GM23338 (cell line): Measurements from ENCODE around the gene ITSN2.

Source experiments
- EZH2 ChIP-seq: fragments of 200-600 bp; sonication (generic); IDR thresholded peaks from one replicate; pipeline ENCODE4 v1.8.0; 2017; ENCODE audit warnings: antibody characterized with exemption, mild to moderate bottlenecking, low read depth; ENCODE audit not compliant: unreplicated experiment
- TF ChIP-seq, protein P1 (sequence below), 2 experiments: fragments of 200-600 bp in 1 of 2; sonication (generic) in 1 of 2; conservative IDR thresholded peaks; 2 replicates each; pipeline versions ENCODE4 v1.5.1 to v1.6.1; 2016 to 2017; ENCODE audit warnings: antibody characterized with exemption in 2 of 2, low read depth in 2 of 2, mild to moderate bottlenecking in 2 of 2, moderate library complexity in 1 of 2
- TF ChIP-seq, protein P2 (sequence below): IDR thresholded peaks from one replicate; pipeline ENCODE4 v1.6.1; 2018; ENCODE audit warnings: antibody characterized with exemption; ENCODE audit not compliant: unreplicated experiment

DNA sequence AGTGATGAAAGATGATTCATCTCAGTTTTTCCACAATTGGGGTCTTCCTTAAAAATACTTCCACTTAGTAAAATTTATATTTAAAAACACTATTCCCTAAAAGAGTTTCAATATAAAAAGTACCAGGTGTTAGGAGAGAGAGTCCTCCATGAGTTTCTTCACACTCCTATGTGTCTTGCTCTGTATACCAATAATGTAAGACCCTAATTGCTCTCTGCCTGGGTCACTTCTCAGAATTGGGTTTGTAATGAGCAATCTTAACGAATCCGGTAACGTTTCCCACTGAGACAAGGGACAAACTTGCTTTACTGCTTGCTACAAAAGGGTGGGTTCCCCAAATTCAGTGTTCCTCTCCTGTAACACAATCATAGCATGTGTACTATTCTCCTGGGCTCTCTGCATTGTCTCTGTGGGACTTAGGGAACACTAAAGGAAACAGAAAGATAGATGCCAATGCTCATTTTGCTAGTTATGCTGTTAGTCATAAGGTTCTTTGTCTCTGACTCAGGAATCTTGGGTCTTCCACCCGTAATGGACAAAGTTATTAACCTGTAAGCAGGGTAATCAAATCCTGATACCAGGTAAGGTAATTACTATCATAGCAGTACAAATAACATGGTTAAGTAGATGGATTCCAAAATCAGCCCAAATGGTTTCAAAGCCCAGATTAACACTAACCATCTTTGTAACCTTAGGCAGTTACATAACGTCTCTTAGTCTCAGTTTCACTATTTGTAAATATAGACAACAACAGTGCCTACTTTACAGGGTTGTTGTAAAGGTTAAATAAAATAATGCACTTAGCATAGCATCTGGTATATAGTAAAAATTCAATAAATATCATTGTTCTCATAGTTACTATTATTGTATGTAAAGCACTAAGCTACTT, 46.3 kb downstream of the ITSN2 start:
- TF ChIP-seq, protein P1, sequence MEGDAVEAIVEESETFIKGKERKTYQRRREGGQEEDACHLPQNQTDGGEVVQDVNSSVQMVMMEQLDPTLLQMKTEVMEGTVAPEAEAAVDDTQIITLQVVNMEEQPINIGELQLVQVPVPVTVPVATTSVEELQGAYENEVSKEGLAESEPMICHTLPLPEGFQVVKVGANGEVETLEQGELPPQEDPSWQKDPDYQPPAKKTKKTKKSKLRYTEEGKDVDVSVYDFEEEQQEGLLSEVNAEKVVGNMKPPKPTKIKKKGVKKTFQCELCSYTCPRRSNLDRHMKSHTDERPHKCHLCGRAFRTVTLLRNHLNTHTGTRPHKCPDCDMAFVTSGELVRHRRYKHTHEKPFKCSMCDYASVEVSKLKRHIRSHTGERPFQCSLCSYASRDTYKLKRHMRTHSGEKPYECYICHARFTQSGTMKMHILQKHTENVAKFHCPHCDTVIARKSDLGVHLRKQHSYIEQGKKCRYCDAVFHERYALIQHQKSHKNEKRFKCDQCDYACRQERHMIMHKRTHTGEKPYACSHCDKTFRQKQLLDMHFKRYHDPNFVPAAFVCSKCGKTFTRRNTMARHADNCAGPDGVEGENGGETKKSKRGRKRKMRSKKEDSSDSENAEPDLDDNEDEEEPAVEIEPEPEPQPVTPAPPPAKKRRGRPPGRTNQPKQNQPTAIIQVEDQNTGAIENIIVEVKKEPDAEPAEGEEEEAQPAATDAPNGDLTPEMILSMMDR (conservative IDR thresholded peaks at IDR 0.05; ENCODE audit: low read depth in 2 of 2) = no peak
- TF ChIP-seq EZH2 = no peak
- TF ChIP-seq, protein P2, sequence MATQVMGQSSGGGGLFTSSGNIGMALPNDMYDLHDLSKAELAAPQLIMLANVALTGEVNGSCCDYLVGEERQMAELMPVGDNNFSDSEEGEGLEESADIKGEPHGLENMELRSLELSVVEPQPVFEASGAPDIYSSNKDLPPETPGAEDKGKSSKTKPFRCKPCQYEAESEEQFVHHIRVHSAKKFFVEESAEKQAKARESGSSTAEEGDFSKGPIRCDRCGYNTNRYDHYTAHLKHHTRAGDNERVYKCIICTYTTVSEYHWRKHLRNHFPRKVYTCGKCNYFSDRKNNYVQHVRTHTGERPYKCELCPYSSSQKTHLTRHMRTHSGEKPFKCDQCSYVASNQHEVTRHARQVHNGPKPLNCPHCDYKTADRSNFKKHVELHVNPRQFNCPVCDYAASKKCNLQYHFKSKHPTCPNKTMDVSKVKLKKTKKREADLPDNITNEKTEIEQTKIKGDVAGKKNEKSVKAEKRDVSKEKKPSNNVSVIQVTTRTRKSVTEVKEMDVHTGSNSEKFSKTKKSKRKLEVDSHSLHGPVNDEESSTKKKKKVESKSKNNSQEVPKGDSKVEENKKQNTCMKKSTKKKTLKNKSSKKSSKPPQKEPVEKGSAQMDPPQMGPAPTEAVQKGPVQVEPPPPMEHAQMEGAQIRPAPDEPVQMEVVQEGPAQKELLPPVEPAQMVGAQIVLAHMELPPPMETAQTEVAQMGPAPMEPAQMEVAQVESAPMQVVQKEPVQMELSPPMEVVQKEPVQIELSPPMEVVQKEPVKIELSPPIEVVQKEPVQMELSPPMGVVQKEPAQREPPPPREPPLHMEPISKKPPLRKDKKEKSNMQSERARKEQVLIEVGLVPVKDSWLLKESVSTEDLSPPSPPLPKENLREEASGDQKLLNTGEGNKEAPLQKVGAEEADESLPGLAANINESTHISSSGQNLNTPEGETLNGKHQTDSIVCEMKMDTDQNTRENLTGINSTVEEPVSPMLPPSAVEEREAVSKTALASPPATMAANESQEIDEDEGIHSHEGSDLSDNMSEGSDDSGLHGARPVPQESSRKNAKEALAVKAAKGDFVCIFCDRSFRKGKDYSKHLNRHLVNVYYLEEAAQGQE = no peak
